Jurkat, Clone E6-1 (cell line): Measurements from ENCODE around the gene ANKMY1. TPM values are rescaled to one million over a fixed set of nuclear protein-coding genes. Genes with fewer than 3 reads are reported as not detected.

Experiments used
- DNase-seq: peaks from one replicate; pipeline ENCODE4 v3.0.0-alpha.2; 2011; ENCODE audit warnings: low read depth, low spot score
- H3K4me3 ChIP-seq: 2 replicates; pipeline ENCODE4 v1.5.1; 2011; ENCODE audit warnings: mild to moderate bottlenecking, low read length, control low read depth, moderate library complexity
- polyA plus RNA-seq: library from polyadenylated mRNA; unstranded; fragments of >200 nt; gene quantifications from one replicate; pipeline ENCODE4 v1.2.1, GENCODE V29; 2012; ENCODE audit warnings: missing spikeins; ENCODE audit not compliant: insufficient read length, insufficient read depth

The ANKMY1 gene
- 26.7 TPM for polyA plus RNA-seq

GRCh38 chr2:240557808-240558207 lies at the start of gene ANKMY1:
Gene ANKMY1 (minus strand): TSS chr2:240557988. CDS start chr2:240557335, 653 bp downstream.
- H3K4me3 ChIP-seq: no peak within 1 kb of the TSS
- DNase-seq: no peak

- H3K4me3 ChIP-seq: no peak overlapping the region
- no peak for DNase-seq
Observed at GRCh38 chr2:240605867-240606743, 48.3 kb upstream of the ANKMY1 start.

- no peak for DNase-seq
- H3K4me3 ChIP-seq: no peak overlapping the region
Observed at GRCh38 chr2:240604939-240605716, 47.3 kb upstream of the ANKMY1 start.

GRCh38 chr2:240604291-240604938 lies 46.6 kb upstream of the ANKMY1 start:
- DNase-seq: no peak
- no peak overlapping the region for H3K4me3 ChIP-seq

- H3K4me3 ChIP-seq: no peak overlapping the region
- DNase-seq: no peak
Observed at GRCh38 chr2:240603846-240604245, 46.1 kb upstream of the ANKMY1 start.

GRCh38 chr2:240603081-240603835 lies 45.5 kb upstream of the ANKMY1 start:
- H3K4me3 ChIP-seq: no peak overlapping the region
- DNase-seq: no peak

GRCh38 chr2:240602266-240603050 lies 44.7 kb upstream of the ANKMY1 start:
- no peak for DNase-seq
- no peak overlapping the region for H3K4me3 ChIP-seq

- DNase-seq: no peak
- no peak overlapping the region for H3K4me3 ChIP-seq
Observed at GRCh38 chr2:240601831-240602160, 44.0 kb upstream of the ANKMY1 start.

GRCh38 chr2:240601061-240601830 lies 43.5 kb upstream of the ANKMY1 start:
- H3K4me3 ChIP-seq: no peak overlapping the region
- DNase-seq: no peak

GRCh38 chr2:240600451-240600961 lies 42.7 kb upstream of the ANKMY1 start:
- H3K4me3 ChIP-seq: no peak overlapping the region
- DNase-seq: no peak

- H3K4me3 ChIP-seq: no peak overlapping the region
- DNase-seq: no peak
Observed at GRCh38 chr2:240599141-240599583, 41.4 kb upstream of the ANKMY1 start.

GRCh38 chr2:240598311-240598911 lies 40.6 kb upstream of the ANKMY1 start:
- DNase-seq: no peak

GRCh38 chr2:240597419-240598181 lies 39.8 kb upstream of the ANKMY1 start:
- no peak overlapping the region for H3K4me3 ChIP-seq
- no peak for DNase-seq

More at GRCh38 chr2:240598311-240598911, 40.6 kb upstream of the ANKMY1 start:
- H3K4me3 ChIP-seq: no peak overlapping the region

- no peak overlapping the region for H3K4me3 ChIP-seq
- no peak for DNase-seq
Observed at GRCh38 chr2:240597054-240597418, 39.2 kb upstream of the ANKMY1 start.

GRCh38 chr2:240596491-240596931 lies 38.7 kb upstream of the ANKMY1 start:
- no peak for DNase-seq
- H3K4me3 ChIP-seq: no peak overlapping the region

GRCh38 chr2:240596080-240596460 lies 38.3 kb upstream of the ANKMY1 start:
- no peak overlapping the region for H3K4me3 ChIP-seq
- no peak for DNase-seq
